WTC11 (cell line): Measurements from ENCODE around the gene ACKR3. TPM values are rescaled to one million over a fixed set of nuclear protein-coding genes. Genes with fewer than 3 reads are reported as not detected.

ENCODE experiments used
- ATAC-seq: fragments of 200-7000 bp; cut with Tn5 transposase; 2 replicates; pipeline ENCODE4 v1.10.0; 2021; ENCODE audit warnings: mild to moderate bottlenecking, moderate library complexity
- CTCF ChIA-PET: fragments of 300-600 bp; sonication (Branson Sonifier 250); formaldehyde crosslinking; loops from one replicate; lab custom pipeline; 2021; ENCODE audit warnings: antibody characterized with exemption; lab: Charles Lee
- POLR2A ChIA-PET: fragments of 350-600 bp; sonication (Branson Sonifier 250); formaldehyde crosslinking; loops from one replicate; lab custom pipeline; 2021; ENCODE audit warnings: antibody characterized with exemption; lab: Charles Lee
- DNase-seq: peaks from one replicate; pipeline ENCODE4 v3.0.0; 2021; ENCODE audit warnings: low spot score
- H3K27ac Mint-ChIP-seq: 2 replicates; pipeline ENCODE4 v1.8.0; 2021; ENCODE audit warnings: mixed read lengths
- H3K27me3 Mint-ChIP-seq: 2 replicates; pipeline ENCODE4 v1.8.0; 2021; ENCODE audit warnings: low read depth, mild to moderate bottlenecking, moderate library complexity, mixed read lengths
- H3K36me3 Mint-ChIP-seq: 2 replicates; pipeline ENCODE4 v1.8.0; 2021; ENCODE audit warnings: mixed read lengths
- H3K4me1 Mint-ChIP-seq: 2 replicates; pipeline ENCODE4 v1.8.0; 2022; ENCODE audit warnings: mixed read lengths
- H3K4me3 Mint-ChIP-seq: 2 replicates; pipeline ENCODE4 v1.8.0; 2021; ENCODE audit warnings: mild to moderate bottlenecking, moderate library complexity, mixed read lengths
- H3K9me3 Mint-ChIP-seq: 2 replicates; pipeline ENCODE4 v1.8.0; 2021; ENCODE audit warnings: mixed read lengths
- ATF1 ChIP-seq: sonication (generic); formaldehyde crosslinking; IDR thresholded peaks from 2 replicates; pipeline ENCODE4 v1.8.1; 2023; ENCODE audit warnings: mild to moderate bottlenecking, moderate library complexity, missing genetic modification reagents
- ATF2 ChIP-seq: sonication (generic); formaldehyde crosslinking; IDR thresholded peaks from 2 replicates; pipeline ENCODE4 v1.8.1; 2022; ENCODE audit warnings: low read depth, missing genetic modification reagents, borderline replicate concordance
- CBFB ChIP-seq: sonication (generic); formaldehyde crosslinking; IDR thresholded peaks from 2 replicates; pipeline ENCODE4 v1.8.1; 2022; ENCODE audit warnings: mild to moderate bottlenecking, low read depth, missing genetic modification reagents
- CDX4 ChIP-seq: fragments of 250-450 bp; sonication (Bioruptor Pico); IDR thresholded peaks from 2 replicates; pipeline ENCODE4 v1.9.0; 2021; ENCODE audit warnings: moderate library complexity, mild to moderate bottlenecking, inconsistent platforms, borderline replicate concordance
- E2F1 ChIP-seq: sonication (generic); formaldehyde crosslinking; IDR thresholded peaks from 2 replicates; pipeline ENCODE4 v1.8.0; 2022; ENCODE audit warnings: mild to moderate bottlenecking, missing genetic modification reagents
- GABPB1 ChIP-seq: sonication (generic); formaldehyde crosslinking; IDR thresholded peaks from 2 replicates; pipeline ENCODE4 v1.8.1; 2023; ENCODE audit warnings: mild to moderate bottlenecking, missing genetic modification reagents
- HMGA2 ChIP-seq: fragments of 250-450 bp; sonication (Bioruptor Pico); IDR thresholded peaks from 2 replicates; pipeline ENCODE4 v1.4.0; 2021; ENCODE audit warnings: mild to moderate bottlenecking, moderate library complexity
- JAZF1 ChIP-seq: fragments of 250-450 bp; sonication (Bioruptor Pico); IDR thresholded peaks from 2 replicates; pipeline ENCODE4 v1.9.0; 2021; ENCODE audit warnings: moderate library complexity, mild to moderate bottlenecking, inconsistent platforms
- PREB ChIP-seq: sonication (generic); formaldehyde crosslinking; IDR thresholded peaks from 2 replicates; pipeline ENCODE4 v1.8.1; 2022; ENCODE audit warnings: mild to moderate bottlenecking, missing genetic modification reagents, moderate library complexity, borderline replicate concordance
- RORB ChIP-seq: fragments of 250-450 bp; sonication (Bioruptor Pico); IDR thresholded peaks from 2 replicates; pipeline ENCODE4 v1.9.0; 2021; ENCODE audit warnings: mild to moderate bottlenecking
- TP53 ChIP-seq: sonication (generic); formaldehyde crosslinking; IDR thresholded peaks from 2 replicates; pipeline ENCODE4 v1.8.1; 2023; ENCODE audit warnings: mild to moderate bottlenecking, missing genetic modification reagents
- ZBTB43 ChIP-seq: sonication (generic); formaldehyde crosslinking; IDR thresholded peaks from 2 replicates; pipeline ENCODE4 v1.8.1; 2023; ENCODE audit warnings: mild to moderate bottlenecking, missing genetic modification reagents
- ZNF219 ChIP-seq: sonication (generic); formaldehyde crosslinking; IDR thresholded peaks from 2 replicates; pipeline ENCODE4 v1.8.0; 2023; ENCODE audit warnings: missing genetic modification reagents, mild to moderate bottlenecking, borderline replicate concordance
- ZNF416 ChIP-seq: fragments of 250-450 bp; sonication (Bioruptor Pico); IDR thresholded peaks from 2 replicates; pipeline ENCODE4 v1.9.0; 2021; ENCODE audit warnings: mild to moderate bottlenecking, inconsistent platforms
- ZNF512 ChIP-seq: sonication (generic); formaldehyde crosslinking; IDR thresholded peaks from 2 replicates; pipeline ENCODE4 v1.8.1; 2022; ENCODE audit warnings: missing genetic modification reagents, borderline replicate concordance
- total RNA-seq: library from RNA; stranded (reverse); gene quantifications from 3 replicates; pipeline ENCODE4 v1.2.3, GENCODE V29; 2021

Gene ACKR3
- total RNA-seq, 1 experiment from 2014 or later, result 1.3 TPM

GRCh38 chr2:236585966-236586365, 16.3 kb downstream of the ACKR3 start:
- Mint-ChIP-seq H3K4me1 (0 out of 2 replicates have a peak, but pooled peaks cover 4% of the 10 kb centered on the region), H3K9me3 (peaks cover 13% of the 10 kb centered on the region; the same call in 1 of the 2 replicates), H3K27ac (no peak overlapping the region), H3K36me3 (peaks cover 5% of the 10 kb centered on the region), H3K4me3 (no peak overlapping the region), H3K27me3 (no peaks in the 10 kb centered on the region)
- POLR2A ChIA-PET, result no interaction called here
- TF ChIP-seq JAZF1 (CRISPR knock-in tag) (no peak), GABPB1 (CRISPR knock-in tag) (no peak), E2F1 (CRISPR knock-in tag) (no peak), CDX4 (CRISPR knock-in tag) (no peak), ZNF416 (CRISPR knock-in tag) (no peak), HMGA2 (CRISPR knock-in tag) (no peak)
- CTCF ChIA-PET, result interaction anchor here (1.0 kb wide), 1 partner anchor 72 kb away, joined by 3 read pairs; no protein-coding TSS in a partner anchor
- no peak for ATAC-seq
- DNase-seq, result no peak

GRCh38 chr2:236587861-236588815, 18.5 kb downstream of the ACKR3 start:
- H3K4me3 Mint-ChIP-seq, result no peak overlapping the region
- H3K27ac Mint-ChIP-seq, result no peak overlapping the region

GRCh38 chr2:236588932-236589592, 19.4 kb downstream of the ACKR3 start:
- no peak overlapping the region for H3K27ac Mint-ChIP-seq
- ATAC-seq (no peak), DNase-seq (no peak)
- peaks cover 9% of the 10 kb centered on the region; the same call in 1 of the 2 replicates for H3K9me3 Mint-ChIP-seq
- H3K27me3 Mint-ChIP-seq, result no peaks in the 10 kb centered on the region
- POLR2A ChIA-PET, result no interaction called here
- H3K36me3 Mint-ChIP-seq, result no peaks in the 10 kb centered on the region
- TF ChIP-seq ZNF219 (CRISPR knock-in tag) (no peak), ZBTB43 (CRISPR knock-in tag) (no peak), RORB (CRISPR knock-in tag) (no peak), ATF2 (no peak)
- H3K4me3 Mint-ChIP-seq, result no peak overlapping the region
- no peaks in the 10 kb centered on the region for H3K4me1 Mint-ChIP-seq
- CTCF ChIA-PET, result no interaction called here

More at GRCh38 chr2:236587861-236588815, 18.5 kb downstream of the ACKR3 start:
- CTCF ChIA-PET, result no interaction called here
- peaks cover 9% of the 10 kb centered on the region; the same call in 1 of the 2 replicates for H3K9me3 Mint-ChIP-seq
- no peak for TF ChIP-seq TP53 (CRISPR knock-in tag)
- no peaks in the 10 kb centered on the region for H3K4me1 Mint-ChIP-seq
- no peaks in the 10 kb centered on the region for H3K36me3 Mint-ChIP-seq
- H3K27me3 Mint-ChIP-seq, result no peaks in the 10 kb centered on the region
- POLR2A ChIA-PET, result no interaction called here
- ATAC-seq (no peak), DNase-seq (no peak)

GRCh38 chr2:236590846-236591245, 21.2 kb downstream of the ACKR3 start:
- Mint-ChIP-seq H3K9me3 (peaks cover 9% of the 10 kb centered on the region; the same call in 1 of the 2 replicates), H3K27me3 (no peaks in the 10 kb centered on the region), H3K36me3 (no peaks in the 10 kb centered on the region), H3K4me3 (no peak overlapping the region), H3K4me1 (no peaks in the 10 kb centered on the region), H3K27ac (no peak overlapping the region)
- no peak for TF ChIP-seq ZNF512
- no peak for TF ChIP-seq CBFB (CRISPR knock-in tag)
- no peak for TF ChIP-seq ATF1
- TF ChIP-seq TP53 (CRISPR knock-in tag), result no peak
- TF ChIP-seq PREB (CRISPR knock-in tag), result no peak
- TF ChIP-seq GABPB1 (CRISPR knock-in tag), result no peak
- no peak for TF ChIP-seq ZBTB43 (CRISPR knock-in tag)
- POLR2A ChIA-PET, result no interaction called here
- ATAC-seq (no peak), DNase-seq (no peak)
- CTCF ChIA-PET, result no interaction called here
